HL-60 (cell line): ENCODE results near the gene DNASE1L2.

Experiments used
- DNase-seq, 2 experiments: peaks; one replicate each; pipeline ENCODE4 v3.0.0-alpha.2; 2010 to 2020; ENCODE audit warnings: low read depth in 1 of 2, low spot score in 1 of 2
- H3K27ac ChIP-seq: fragments of 250-450 bp; sonication (Bioruptor Pico); replicated peaks from 2 replicates; pipeline ENCODE4 v1.5.1; 2020; ENCODE audit warnings: mild to moderate bottlenecking, moderate library complexity
- H3K27me3 ChIP-seq: fragments of 250-450 bp; sonication (Bioruptor Pico); 2 replicates; pipeline ENCODE4 v1.5.1; 2021; ENCODE audit warnings: mild to moderate bottlenecking, moderate library complexity; ENCODE audit not compliant: insufficient read depth, poor library complexity, severe bottlenecking
- H3K4me3 ChIP-seq: replicated peaks from 2 replicates; pipeline ENCODE4 v1.5.1; 2011; ENCODE audit warnings: mild to moderate bottlenecking, control low read depth, low read length; ENCODE audit not compliant: insufficient read depth
- GABPA ChIP-seq: IDR thresholded peaks from 2 replicates; pipeline ENCODE4 v1.6.1; 2012; ENCODE audit warnings: low read depth
- POLR2AphosphoS5 ChIP-seq: IDR thresholded peaks from 2 replicates; pipeline ENCODE4 v1.6.1; 2012; ENCODE audit warnings: low read depth
- SPI1 ChIP-seq: IDR thresholded peaks from 2 replicates; pipeline ENCODE4 v1.6.1; 2012; ENCODE audit warnings: low read depth, mild to moderate bottlenecking, borderline replicate concordance
- TF ChIP-seq, protein P1 (sequence below): IDR thresholded peaks from one replicate; pipeline ENCODE4 v1.5.1; 2011; ENCODE audit warnings: low read length, control low read depth, inconsistent platforms; ENCODE audit not compliant: insufficient read depth
- TF ChIP-seq, protein P2 (sequence below): IDR thresholded peaks from 2 replicates; pipeline ENCODE4 v1.6.1; 2012; ENCODE audit warnings: low read depth; ENCODE audit not compliant: insufficient replicate concordance

DNASE1L2 gene

DNA sequence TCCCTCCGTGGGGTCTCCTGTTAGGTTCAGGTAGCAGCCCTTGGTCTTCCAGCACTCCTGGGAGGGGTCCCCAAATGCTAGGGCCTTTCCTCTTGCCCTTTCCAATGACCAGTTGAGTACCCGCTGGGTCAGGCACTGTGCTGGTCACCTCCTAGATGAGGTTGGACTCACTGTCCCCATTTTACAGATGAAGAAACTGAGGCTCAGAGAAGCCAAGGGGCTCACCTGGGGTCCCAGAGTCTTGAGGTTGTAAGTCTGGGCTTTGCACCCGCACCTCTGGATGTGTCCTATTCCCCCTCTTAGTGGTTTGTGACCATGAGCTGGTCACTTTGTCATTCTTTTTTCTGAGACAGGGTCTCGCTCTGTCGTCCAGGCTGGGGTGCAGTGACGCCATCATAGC, 38.5 kb upstream of the DNASE1L2 start:
- no peak overlapping the region for H3K4me3 ChIP-seq
- no peak overlapping the region for H3K27ac ChIP-seq
- peaks cover 35% of the 10 kb centered on the region for H3K27me3 ChIP-seq
- DNase-seq: no peak
- TF ChIP-seq GABPA (no peak), SPI1 (no peak), POLR2AphosphoS5 (no peak)
- TF ChIP-seq, protein P1, sequence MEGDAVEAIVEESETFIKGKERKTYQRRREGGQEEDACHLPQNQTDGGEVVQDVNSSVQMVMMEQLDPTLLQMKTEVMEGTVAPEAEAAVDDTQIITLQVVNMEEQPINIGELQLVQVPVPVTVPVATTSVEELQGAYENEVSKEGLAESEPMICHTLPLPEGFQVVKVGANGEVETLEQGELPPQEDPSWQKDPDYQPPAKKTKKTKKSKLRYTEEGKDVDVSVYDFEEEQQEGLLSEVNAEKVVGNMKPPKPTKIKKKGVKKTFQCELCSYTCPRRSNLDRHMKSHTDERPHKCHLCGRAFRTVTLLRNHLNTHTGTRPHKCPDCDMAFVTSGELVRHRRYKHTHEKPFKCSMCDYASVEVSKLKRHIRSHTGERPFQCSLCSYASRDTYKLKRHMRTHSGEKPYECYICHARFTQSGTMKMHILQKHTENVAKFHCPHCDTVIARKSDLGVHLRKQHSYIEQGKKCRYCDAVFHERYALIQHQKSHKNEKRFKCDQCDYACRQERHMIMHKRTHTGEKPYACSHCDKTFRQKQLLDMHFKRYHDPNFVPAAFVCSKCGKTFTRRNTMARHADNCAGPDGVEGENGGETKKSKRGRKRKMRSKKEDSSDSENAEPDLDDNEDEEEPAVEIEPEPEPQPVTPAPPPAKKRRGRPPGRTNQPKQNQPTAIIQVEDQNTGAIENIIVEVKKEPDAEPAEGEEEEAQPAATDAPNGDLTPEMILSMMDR: no peak
- TF ChIP-seq, protein P2, sequence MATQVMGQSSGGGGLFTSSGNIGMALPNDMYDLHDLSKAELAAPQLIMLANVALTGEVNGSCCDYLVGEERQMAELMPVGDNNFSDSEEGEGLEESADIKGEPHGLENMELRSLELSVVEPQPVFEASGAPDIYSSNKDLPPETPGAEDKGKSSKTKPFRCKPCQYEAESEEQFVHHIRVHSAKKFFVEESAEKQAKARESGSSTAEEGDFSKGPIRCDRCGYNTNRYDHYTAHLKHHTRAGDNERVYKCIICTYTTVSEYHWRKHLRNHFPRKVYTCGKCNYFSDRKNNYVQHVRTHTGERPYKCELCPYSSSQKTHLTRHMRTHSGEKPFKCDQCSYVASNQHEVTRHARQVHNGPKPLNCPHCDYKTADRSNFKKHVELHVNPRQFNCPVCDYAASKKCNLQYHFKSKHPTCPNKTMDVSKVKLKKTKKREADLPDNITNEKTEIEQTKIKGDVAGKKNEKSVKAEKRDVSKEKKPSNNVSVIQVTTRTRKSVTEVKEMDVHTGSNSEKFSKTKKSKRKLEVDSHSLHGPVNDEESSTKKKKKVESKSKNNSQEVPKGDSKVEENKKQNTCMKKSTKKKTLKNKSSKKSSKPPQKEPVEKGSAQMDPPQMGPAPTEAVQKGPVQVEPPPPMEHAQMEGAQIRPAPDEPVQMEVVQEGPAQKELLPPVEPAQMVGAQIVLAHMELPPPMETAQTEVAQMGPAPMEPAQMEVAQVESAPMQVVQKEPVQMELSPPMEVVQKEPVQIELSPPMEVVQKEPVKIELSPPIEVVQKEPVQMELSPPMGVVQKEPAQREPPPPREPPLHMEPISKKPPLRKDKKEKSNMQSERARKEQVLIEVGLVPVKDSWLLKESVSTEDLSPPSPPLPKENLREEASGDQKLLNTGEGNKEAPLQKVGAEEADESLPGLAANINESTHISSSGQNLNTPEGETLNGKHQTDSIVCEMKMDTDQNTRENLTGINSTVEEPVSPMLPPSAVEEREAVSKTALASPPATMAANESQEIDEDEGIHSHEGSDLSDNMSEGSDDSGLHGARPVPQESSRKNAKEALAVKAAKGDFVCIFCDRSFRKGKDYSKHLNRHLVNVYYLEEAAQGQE: no peak

DNA sequence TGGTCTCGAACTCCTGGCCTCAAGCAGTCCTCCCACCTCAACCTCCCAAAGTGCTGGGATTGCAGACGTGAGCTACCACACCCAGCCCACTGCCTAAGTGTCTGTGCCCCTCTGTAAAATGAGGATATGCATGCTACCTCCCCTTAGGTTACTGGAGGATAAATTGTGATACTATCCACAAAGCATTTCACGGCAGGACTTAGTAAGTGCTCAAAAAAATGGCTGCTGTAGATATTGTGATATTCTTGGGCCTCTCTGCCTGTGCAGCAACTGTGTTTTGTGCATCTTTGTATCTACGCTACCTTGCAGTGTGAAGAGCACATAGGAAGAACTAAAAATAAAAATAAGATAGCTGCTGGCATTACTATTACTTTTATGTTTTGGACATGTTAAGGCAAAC, 38.0 kb upstream of the DNASE1L2 start:
- no peak for DNase-seq
- Histone ChIP-seq H3K4me3 (no peak overlapping the region), H3K27me3 (peaks cover 35% of the 10 kb centered on the region), H3K27ac (no peak overlapping the region)
- TF ChIP-seq, protein P1: no peak
- TF ChIP-seq POLR2AphosphoS5: no peak
- TF ChIP-seq SPI1: no peak
- TF ChIP-seq, protein P2: no peak
- no peak for TF ChIP-seq GABPA

DNA sequence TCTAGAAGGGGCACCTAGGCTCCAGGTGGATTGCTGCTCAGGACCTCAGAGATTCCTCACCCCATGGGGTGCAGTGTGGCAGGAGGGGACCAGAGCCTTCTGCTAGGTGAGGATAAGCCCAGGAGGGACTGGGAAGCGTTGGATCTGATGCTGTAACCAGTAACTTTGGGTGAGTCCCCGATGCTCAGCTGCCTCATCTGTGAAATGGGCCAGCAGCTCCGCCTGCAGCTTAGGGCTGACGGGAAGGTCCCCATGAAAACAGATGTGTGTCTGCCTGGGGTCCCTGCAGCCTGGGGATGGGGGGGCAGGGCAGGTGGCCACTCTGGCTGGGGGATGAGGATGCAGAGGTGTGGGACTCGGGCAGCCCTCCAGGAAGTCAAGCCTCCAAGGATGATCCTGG, 37.1 kb upstream of the DNASE1L2 start:
- TF ChIP-seq, protein P1: no peak
- TF ChIP-seq GABPA (no peak), POLR2AphosphoS5 (no peak), SPI1 (no peak)
- TF ChIP-seq, protein P2: no peak
- H3K4me3 ChIP-seq: no peak overlapping the region
- peaks cover 32% of the 10 kb centered on the region for H3K27me3 ChIP-seq
- no peak for DNase-seq
- no peak overlapping the region for H3K27ac ChIP-seq
